T-helper 2 cell treated with Interferon-gamma antibody and Interleukin-4, amounts not matched to agents 5 μg/mL and 100 μg/mL, for 36 hours (primary cell): Measurements from ENCODE around the gene GPR137B.

Source experiments
- DNase-seq: peaks from one replicate; pipeline ENCODE4 v3.0.0; 2021; ENCODE audit warnings: low spot score
- H3K27ac Mint-ChIP-seq: one replicate; pipeline ENCODE4 v1.8.0; 2021; ENCODE audit warnings: mild to moderate bottlenecking, mixed read lengths
- H3K27me3 Mint-ChIP-seq: one replicate; pipeline ENCODE4 v1.8.0; 2021; ENCODE audit warnings: low read depth, mixed read lengths
- H3K36me3 Mint-ChIP-seq: one replicate; pipeline ENCODE4 v1.8.0; 2021; ENCODE audit warnings: low read depth, mixed read lengths
- H3K4me1 Mint-ChIP-seq: one replicate; pipeline ENCODE4 v1.8.0; 2021; ENCODE audit warnings: low read depth, mixed read lengths
- H3K4me3 Mint-ChIP-seq: one replicate; pipeline ENCODE4 v1.8.0; 2022; ENCODE audit warnings: mild to moderate bottlenecking, moderate library complexity, mixed read lengths
- H3K9me3 Mint-ChIP-seq: one replicate; pipeline ENCODE4 v1.8.0; 2021; ENCODE audit warnings: mixed read lengths

The GPR137B gene

GRCh38 chr1:236239092-236239585 lies 96.8 kb downstream of the GPR137B start:
- Mint-ChIP-seq H3K36me3 (no peaks in the 10 kb centered on the region), H3K4me3 (no peak overlapping the region), H3K4me1 (no peaks in the 10 kb centered on the region), H3K27me3 (no peaks in the 10 kb centered on the region), H3K9me3 (no peaks in the 10 kb centered on the region), H3K27ac (no peak overlapping the region)
- DNase-seq, result no peak

- Mint-ChIP-seq H3K27me3 (no peaks in the 10 kb centered on the region), H3K9me3 (no peaks in the 10 kb centered on the region), H3K4me1 (no peaks in the 10 kb centered on the region), H3K27ac (no peak overlapping the region), H3K4me3 (no peak overlapping the region), H3K36me3 (no peaks in the 10 kb centered on the region)
- no peak for DNase-seq
These were observed 98.3 kb downstream of the GPR137B start for GRCh38 chr1:236240675-236241074.

DNA sequence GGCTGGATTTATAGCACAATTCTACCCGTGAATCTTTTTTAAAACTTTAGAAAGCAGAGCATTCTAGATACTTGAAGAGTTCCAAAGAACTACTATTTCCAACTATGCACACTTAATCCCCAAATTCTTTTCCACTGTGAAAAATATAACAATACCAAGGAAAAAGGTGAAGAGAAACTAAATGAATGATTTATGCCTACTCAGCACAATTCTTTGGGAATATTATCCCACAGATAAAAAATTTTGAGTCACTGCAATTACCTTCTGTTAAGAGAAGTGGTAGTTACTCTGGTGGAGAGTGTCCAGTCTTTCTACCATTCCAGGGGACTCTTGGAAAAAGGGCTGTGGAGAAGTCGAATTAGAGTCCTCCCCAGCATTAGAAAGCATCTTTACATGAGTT lies 100.2 kb downstream of the GPR137B start:
- no peak overlapping the region for H3K4me3 Mint-ChIP-seq
- no peaks in the 10 kb centered on the region for H3K4me1 Mint-ChIP-seq
- H3K27ac Mint-ChIP-seq, result no peak overlapping the region
- H3K36me3 Mint-ChIP-seq, result no peaks in the 10 kb centered on the region
- no peaks in the 10 kb centered on the region for H3K9me3 Mint-ChIP-seq
- no peaks in the 10 kb centered on the region for H3K27me3 Mint-ChIP-seq
- DNase-seq, result no peak

DNA sequence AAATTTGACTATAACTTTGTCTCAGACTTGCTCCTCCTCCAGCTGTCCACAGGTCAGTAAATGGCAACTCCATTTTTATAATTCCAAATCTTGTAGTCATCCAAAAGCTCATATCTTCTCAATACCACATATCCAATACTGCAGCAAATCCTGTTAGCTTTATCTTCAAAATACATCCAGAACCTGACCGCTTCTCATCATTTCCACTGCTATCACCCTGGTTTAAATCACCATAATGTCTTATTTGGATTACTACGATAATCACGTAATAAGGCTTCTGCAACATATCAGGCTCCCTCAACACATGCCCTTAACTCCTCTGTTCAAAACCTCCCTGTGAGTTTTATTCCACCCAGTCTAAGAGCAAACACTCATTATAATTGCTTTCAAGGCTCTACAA lies 104.9 kb downstream of the GPR137B start:
- Mint-ChIP-seq H3K4me3 (no peak overlapping the region), H3K9me3 (no peaks in the 10 kb centered on the region), H3K4me1 (no peaks in the 10 kb centered on the region), H3K36me3 (no peaks in the 10 kb centered on the region), H3K27ac (no peak overlapping the region), H3K27me3 (no peaks in the 10 kb centered on the region)
- DNase-seq, result no peak

DNA sequence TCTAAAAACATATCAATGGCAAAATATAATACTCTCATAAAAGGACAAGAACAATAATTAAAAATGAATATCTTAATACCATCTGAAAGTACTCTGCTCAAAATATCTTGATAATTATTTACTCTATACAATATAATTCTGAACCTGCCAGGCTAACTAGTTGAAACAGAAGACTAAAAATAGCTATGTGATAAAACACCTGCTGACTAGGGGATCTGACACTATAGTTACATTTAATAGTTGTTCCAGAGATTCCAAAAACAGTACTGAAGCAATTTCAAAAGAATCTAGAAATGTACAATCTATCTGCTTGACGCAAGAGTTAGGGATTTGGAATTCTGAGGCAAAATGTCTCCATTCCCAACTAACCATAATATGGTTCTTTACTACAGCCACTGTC lies 109.2 kb downstream of the GPR137B start:
- H3K4me1 Mint-ChIP-seq, result no peaks in the 10 kb centered on the region
- no peak for DNase-seq
- H3K4me3 Mint-ChIP-seq, result no peak overlapping the region
- H3K27me3 Mint-ChIP-seq, result no peaks in the 10 kb centered on the region
- no peaks in the 10 kb centered on the region for H3K36me3 Mint-ChIP-seq
- no peak overlapping the region for H3K27ac Mint-ChIP-seq
- no peaks in the 10 kb centered on the region for H3K9me3 Mint-ChIP-seq

GRCh38 chr1:236253119-236253518 lies 110.8 kb downstream of the GPR137B start:
- Mint-ChIP-seq H3K4me1 (no peaks in the 10 kb centered on the region), H3K36me3 (no peaks in the 10 kb centered on the region), H3K27me3 (no peaks in the 10 kb centered on the region), H3K9me3 (peaks cover 9% of the 10 kb centered on the region), H3K27ac (no peak overlapping the region), H3K4me3 (no peak overlapping the region)
- no peak for DNase-seq

DNA sequence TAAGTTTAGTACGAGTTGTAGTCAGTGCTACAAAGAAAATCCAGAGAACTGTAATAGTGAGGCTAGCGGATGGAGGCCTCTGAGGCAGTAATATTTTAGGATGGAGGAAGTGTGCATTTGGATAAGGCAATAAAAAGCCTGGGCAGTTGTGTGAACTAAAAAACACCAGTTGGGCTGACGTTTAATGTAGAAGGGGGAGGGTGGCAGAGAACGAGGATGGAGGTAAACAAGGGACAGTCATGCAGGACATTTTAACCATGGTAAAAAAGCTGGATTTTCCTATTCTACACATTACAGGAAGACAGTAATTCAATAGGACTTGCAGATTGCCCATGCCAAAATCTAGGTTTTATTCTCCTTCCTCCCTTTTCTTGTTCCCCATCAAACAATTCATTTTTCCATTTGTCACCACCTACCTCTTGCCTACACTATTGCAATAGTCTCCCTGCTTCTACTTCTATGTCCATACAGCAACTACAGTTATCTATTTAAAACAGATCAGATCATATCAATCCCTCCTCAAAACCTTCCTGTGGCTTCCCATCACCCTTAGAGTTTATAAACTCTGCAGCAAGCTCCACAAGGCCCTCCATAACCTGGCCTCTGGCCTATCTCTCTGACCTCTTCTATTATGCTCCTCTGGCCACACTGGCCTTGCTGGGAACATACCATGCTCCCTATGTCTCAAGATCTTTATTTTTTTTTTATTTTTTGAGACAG lies 111.7 kb downstream of the GPR137B start:
- no peak overlapping the region for H3K27ac Mint-ChIP-seq
- H3K36me3 Mint-ChIP-seq, result no peaks in the 10 kb centered on the region
- no peaks in the 10 kb centered on the region for H3K27me3 Mint-ChIP-seq

GRCh38 chr1:236257216-236257615 lies 114.9 kb downstream of the GPR137B start:
- no peak for DNase-seq
- H3K27me3 Mint-ChIP-seq, result no peaks in the 10 kb centered on the region
- peaks cover 37% of the 10 kb centered on the region for H3K9me3 Mint-ChIP-seq
- H3K36me3 Mint-ChIP-seq, result no peaks in the 10 kb centered on the region
- no peak overlapping the region for H3K27ac Mint-ChIP-seq
- no peak overlapping the region for H3K4me3 Mint-ChIP-seq
- H3K4me1 Mint-ChIP-seq, result no peaks in the 10 kb centered on the region

More for the DNA sequence above, 111.7 kb downstream of the GPR137B start:
- H3K4me3 Mint-ChIP-seq, result no peak overlapping the region
- no peak for DNase-seq
- H3K9me3 Mint-ChIP-seq, result peaks cover 16% of the 10 kb centered on the region
- no peaks in the 10 kb centered on the region for H3K4me1 Mint-ChIP-seq

DNA sequence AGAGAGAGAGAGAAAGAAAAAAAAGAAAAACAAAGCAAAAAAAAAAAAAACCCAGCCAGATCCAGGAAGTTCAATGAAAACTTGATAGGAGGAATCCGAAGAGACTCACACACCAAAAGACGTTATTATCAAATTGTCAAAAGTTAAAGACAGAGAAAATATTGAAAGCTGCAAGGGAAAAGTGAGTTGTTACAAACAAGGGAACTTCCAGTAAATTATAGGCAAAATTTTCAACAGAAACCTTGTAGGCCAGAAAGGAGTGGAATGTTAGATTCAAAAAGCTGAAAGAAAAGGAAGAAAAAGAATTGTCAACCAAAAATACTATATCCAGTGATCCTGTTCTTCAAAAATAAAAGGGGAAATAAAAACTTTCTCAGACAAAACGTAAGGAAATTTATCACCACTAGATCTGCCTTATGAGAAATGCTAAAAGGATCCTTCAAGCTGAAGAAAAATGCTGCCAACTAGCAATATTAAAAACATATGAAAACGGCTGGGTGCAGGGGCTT lies 115.8 kb downstream of the GPR137B start:
- no peaks in the 10 kb centered on the region for H3K4me1 Mint-ChIP-seq
- no peak overlapping the region for H3K4me3 Mint-ChIP-seq
- no peak overlapping the region for H3K27ac Mint-ChIP-seq
- H3K27me3 Mint-ChIP-seq, result no peaks in the 10 kb centered on the region
- peaks cover 37% of the 10 kb centered on the region for H3K9me3 Mint-ChIP-seq
- no peaks in the 10 kb centered on the region for H3K36me3 Mint-ChIP-seq
- DNase-seq, result no peak
